Left hindlimb (tissue), 1 donor: ENCODE data around the gene GOLM1.

Experiments used
- DNase-seq: peaks from one replicate; pipeline ENCODE4 v3.0.0-alpha.2; 2018

GOLM1 gene

GRCh38 chr9:86043999-86044398, 55.4 kb downstream of the GOLM1 start:
- no peak for DNase-seq

- DNase-seq, result no peak
Measured at GRCh38 chr9:86043586-86043985, 55.8 kb downstream of the GOLM1 start.

- DNase-seq, result no peak
Measured at GRCh38 chr9:86042199-86042978, 57.0 kb downstream of the GOLM1 start.

GRCh38 chr9:86041311-86041741, 58.0 kb downstream of the GOLM1 start:
- no peak for DNase-seq

GRCh38 chr9:86040861-86041155, 58.5 kb downstream of the GOLM1 start:
- no peak for DNase-seq

GRCh38 chr9:86039991-86040860, 59.1 kb downstream of the GOLM1 start:
- no peak for DNase-seq

GRCh38 chr9:86036555-86036954, 62.8 kb downstream of the GOLM1 start:
- no peak for DNase-seq

GRCh38 chr9:86035827-86036440, 63.4 kb downstream of the GOLM1 start:
- DNase-seq, result no peak

GRCh38 chr9:86034863-86035734, 64.3 kb downstream of the GOLM1 start:
- DNase-seq, result no peak

- DNase-seq, result no peak
Measured at GRCh38 chr9:86027767-86028166, 71.6 kb downstream of the GOLM1 start.

GRCh38 chr9:86022687-86023266, 76.6 kb downstream of the GOLM1 start:
- no peak for DNase-seq

GRCh38 chr9:86021166-86021565, 78.2 kb downstream of the GOLM1 start:
- no peak for DNase-seq

- DNase-seq, result no peak
Measured at GRCh38 chr9:86020731-86021130, 78.6 kb downstream of the GOLM1 start.

GRCh38 chr9:86009133-86009532, 90.2 kb downstream of the GOLM1 start:
- no peak for DNase-seq

GRCh38 chr9:86005253-86005775, 94.0 kb downstream of the GOLM1 start:
- no peak for DNase-seq

GRCh38 chr9:85995599-85995998, 103.8 kb downstream of the GOLM1 start:
- DNase-seq, result no peak

- DNase-seq, result no peak
Measured at GRCh38 chr9:85995097-85995496, 104.3 kb downstream of the GOLM1 start.

- DNase-seq, result no peak
Measured at GRCh38 chr9:85994191-85994590, 105.2 kb downstream of the GOLM1 start.

GRCh38 chr9:85987236-85987635, 112.1 kb downstream of the GOLM1 start:
- no peak for DNase-seq

GRCh38 chr9:85984457-85984856, 114.9 kb downstream of the GOLM1 start:
- DNase-seq, result no peak

GRCh38 chr9:85981369-85981768, 118.0 kb downstream of the GOLM1 start:
- DNase-seq, result no peak

- DNase-seq, result peak; percentile 26
Measured at GRCh38 chr9:85978496-85978895, 120.9 kb downstream of the GOLM1 start.
